Prostate gland (tissue), 2 donors: ENCODE results near the gene RGMB.

Experiments used
- POLR2A ChIP-seq: fragments of 450-650 bp; IDR thresholded peaks from one replicate; pipeline ENCODE4 v1.6.1; 2016; ENCODE audit warnings: antibody characterized with exemption, mild to moderate bottlenecking
- POLR2AphosphoS5 ChIP-seq: sonication (generic); formaldehyde crosslinking; IDR thresholded peaks from one replicate; pipeline ENCODE4 v1.6.1; 2017; ENCODE audit warnings: antibody characterized with exemption
- TF ChIP-seq, protein P1 (sequence below), 4 experiments: fragments of 200-600 bp in 2 of 4; fragments of 450-650 bp in 2 of 4; sonication (generic) in 2 of 4; IDR thresholded peaks; 1 replicate in 3 of 4; 2 replicates in 1 of 4; pipeline ENCODE4 v1.5.1; 2016 to 2019; ENCODE audit warnings: antibody characterized with exemption in 4 of 4, mild to moderate bottlenecking in 2 of 4, moderate library complexity in 2 of 4

DNA sequence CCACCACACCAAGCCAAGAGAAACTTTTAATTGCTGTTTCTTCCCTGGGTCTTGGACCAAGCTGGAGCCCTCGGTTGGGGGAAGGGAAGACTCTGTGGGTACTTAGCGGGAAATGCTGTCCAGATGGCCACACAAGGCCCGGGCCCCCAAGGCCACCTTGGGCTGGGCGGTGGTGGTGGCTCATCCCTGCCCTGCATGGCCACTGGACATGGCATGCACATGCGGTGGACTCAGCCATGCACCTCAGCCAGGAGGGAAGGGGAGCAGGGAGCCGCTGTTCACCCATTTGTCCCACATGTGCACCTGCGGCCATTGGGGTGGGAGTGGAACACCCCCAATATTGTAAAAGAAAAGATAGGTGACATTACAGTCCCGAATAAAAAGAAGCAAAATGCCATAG is 72.4 kb downstream of the RGMB start:
- no peak for TF ChIP-seq POLR2A
- TF ChIP-seq, protein P1, sequence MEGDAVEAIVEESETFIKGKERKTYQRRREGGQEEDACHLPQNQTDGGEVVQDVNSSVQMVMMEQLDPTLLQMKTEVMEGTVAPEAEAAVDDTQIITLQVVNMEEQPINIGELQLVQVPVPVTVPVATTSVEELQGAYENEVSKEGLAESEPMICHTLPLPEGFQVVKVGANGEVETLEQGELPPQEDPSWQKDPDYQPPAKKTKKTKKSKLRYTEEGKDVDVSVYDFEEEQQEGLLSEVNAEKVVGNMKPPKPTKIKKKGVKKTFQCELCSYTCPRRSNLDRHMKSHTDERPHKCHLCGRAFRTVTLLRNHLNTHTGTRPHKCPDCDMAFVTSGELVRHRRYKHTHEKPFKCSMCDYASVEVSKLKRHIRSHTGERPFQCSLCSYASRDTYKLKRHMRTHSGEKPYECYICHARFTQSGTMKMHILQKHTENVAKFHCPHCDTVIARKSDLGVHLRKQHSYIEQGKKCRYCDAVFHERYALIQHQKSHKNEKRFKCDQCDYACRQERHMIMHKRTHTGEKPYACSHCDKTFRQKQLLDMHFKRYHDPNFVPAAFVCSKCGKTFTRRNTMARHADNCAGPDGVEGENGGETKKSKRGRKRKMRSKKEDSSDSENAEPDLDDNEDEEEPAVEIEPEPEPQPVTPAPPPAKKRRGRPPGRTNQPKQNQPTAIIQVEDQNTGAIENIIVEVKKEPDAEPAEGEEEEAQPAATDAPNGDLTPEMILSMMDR (IDR thresholded peaks at IDR 0.05), result no peak
- TF ChIP-seq POLR2AphosphoS5, result no peak
